ENCODE measurements around the gene UST. TPM values are rescaled to one million over a fixed set of nuclear protein-coding genes. Genes with fewer than 3 reads are reported as not detected.

UST gene
- total RNA-seq, 1 donor from 2014 or later = 33.3 TPM

DNA sequence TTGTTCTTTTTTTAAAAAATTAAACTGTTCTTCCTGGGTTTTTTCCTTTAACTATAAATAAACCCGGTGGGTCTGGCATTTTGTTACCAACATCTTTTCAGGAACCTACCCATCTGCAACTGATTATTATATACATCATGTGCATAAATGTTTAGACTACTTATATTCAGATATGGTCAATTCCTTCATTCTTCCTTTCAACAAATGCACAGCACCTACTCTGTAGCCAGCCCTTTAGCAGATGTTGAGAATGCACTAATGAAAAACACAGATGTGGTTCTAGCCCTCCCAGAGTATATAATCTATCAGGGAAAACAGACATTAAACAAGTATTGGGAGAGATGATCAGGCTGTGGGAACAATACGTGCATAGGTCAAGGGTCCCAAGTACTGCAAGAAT lies 237.1 kb downstream of the UST start:
- H3K27me3 Mint-ChIP-seq (ENCODE audit: insufficient read depth, low read depth) = peaks cover 6% of the 10 kb centered on the region
- Histone ChIP-seq H3K27me3 (no peaks in the 10 kb centered on the region), H3K4me3 (no peak overlapping the region), H3K4me1 (peaks cover 24% of the 10 kb centered on the region), H4K20me1 (ENCODE audit: low read depth) (no peaks in the 10 kb centered on the region), H2AFZ (replicated peaks) (no peak overlapping the region), H3K36me3 (no peaks in the 10 kb centered on the region), H3F3A (ENCODE audit: low read depth) (peaks cover 5% of the 10 kb centered on the region), H3K9ac (no peak overlapping the region), H3K27ac (no peak overlapping the region), H3K79me2 (ENCODE audit: low read depth) (no peaks in the 10 kb centered on the region), H3K9me3 (ENCODE audit: low read depth) (no peaks in the 10 kb centered on the region), H3K4me2 (no peak overlapping the region)
- peaks cover 27% of the 10 kb centered on the region for H3K36me3 Mint-ChIP-seq
- H3K4me1 Mint-ChIP-seq = peaks cover 16% of the 10 kb centered on the region
- no peak for TF ChIP-seq EZH2phosphoT487 (IDR thresholded peaks at IDR 0.05)
- H3K4me3 Mint-ChIP-seq = no peak overlapping the region
- H3K9me3 Mint-ChIP-seq = peaks cover 2% of the 10 kb centered on the region
- no peak overlapping the region for H3K27ac Mint-ChIP-seq
- no peak for DNase-seq (ENCODE audit: low spot score)

DNA sequence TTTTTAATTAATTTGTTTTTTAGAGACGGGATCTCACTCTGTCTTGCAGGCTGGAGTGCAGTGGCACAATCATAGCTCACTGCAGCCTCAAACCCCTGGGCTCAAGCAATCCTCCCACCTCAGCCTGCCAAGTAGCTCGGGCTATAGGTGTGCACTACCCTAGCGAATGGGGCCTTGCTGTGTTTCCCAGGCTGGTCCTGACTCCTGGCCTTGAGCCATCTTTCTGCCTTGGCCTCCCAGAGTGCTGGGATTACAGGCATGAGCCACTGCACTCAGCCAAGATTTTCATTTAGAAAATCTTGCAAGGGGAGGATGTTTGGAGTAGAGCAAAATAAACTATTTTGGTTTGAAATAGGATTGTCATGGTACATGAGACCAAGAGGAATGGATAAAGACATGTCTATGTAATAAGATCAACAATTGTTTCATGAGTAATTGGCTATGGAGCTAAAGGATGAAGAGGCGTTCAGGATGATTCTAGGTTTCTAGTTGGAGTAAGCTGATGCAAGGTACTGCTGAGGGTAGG lies 237.8 kb downstream of the UST start:
- no peaks in the 10 kb centered on the region for H3K27me3 ChIP-seq
- H3K79me2 ChIP-seq (ENCODE audit: low read depth) = no peaks in the 10 kb centered on the region
- Mint-ChIP-seq H3K4me3 (no peak overlapping the region), H3K36me3 (peaks cover 27% of the 10 kb centered on the region), H3K27ac (no peak overlapping the region), H3K4me1 (peaks cover 16% of the 10 kb centered on the region), H3K27me3 (ENCODE audit: insufficient read depth, low read depth) (peaks cover 6% of the 10 kb centered on the region), H3K9me3 (peaks cover 2% of the 10 kb centered on the region)
- no peaks in the 10 kb centered on the region for H3K9me3 ChIP-seq (ENCODE audit: low read depth)
- no peaks in the 10 kb centered on the region for H4K20me1 ChIP-seq (ENCODE audit: low read depth)
- no peak for DNase-seq (ENCODE audit: low spot score)
- no peak overlapping the region for H3K9ac ChIP-seq
- no peak overlapping the region for H3K4me2 ChIP-seq
- H3K27ac ChIP-seq = no peak overlapping the region
- TF ChIP-seq EZH2 (IDR thresholded peaks at IDR 0.05) (no peak), EZH2phosphoT487 (IDR thresholded peaks at IDR 0.05) (no peak)
- TF ChIP-seq, protein P1, sequence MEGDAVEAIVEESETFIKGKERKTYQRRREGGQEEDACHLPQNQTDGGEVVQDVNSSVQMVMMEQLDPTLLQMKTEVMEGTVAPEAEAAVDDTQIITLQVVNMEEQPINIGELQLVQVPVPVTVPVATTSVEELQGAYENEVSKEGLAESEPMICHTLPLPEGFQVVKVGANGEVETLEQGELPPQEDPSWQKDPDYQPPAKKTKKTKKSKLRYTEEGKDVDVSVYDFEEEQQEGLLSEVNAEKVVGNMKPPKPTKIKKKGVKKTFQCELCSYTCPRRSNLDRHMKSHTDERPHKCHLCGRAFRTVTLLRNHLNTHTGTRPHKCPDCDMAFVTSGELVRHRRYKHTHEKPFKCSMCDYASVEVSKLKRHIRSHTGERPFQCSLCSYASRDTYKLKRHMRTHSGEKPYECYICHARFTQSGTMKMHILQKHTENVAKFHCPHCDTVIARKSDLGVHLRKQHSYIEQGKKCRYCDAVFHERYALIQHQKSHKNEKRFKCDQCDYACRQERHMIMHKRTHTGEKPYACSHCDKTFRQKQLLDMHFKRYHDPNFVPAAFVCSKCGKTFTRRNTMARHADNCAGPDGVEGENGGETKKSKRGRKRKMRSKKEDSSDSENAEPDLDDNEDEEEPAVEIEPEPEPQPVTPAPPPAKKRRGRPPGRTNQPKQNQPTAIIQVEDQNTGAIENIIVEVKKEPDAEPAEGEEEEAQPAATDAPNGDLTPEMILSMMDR (IDR thresholded peaks at IDR 0.05) = no peak
- H3K36me3 ChIP-seq = no peaks in the 10 kb centered on the region
- no peak overlapping the region for H3K4me3 ChIP-seq
- no peak overlapping the region for H2AFZ ChIP-seq (replicated peaks)
- peaks cover 6% of the 10 kb centered on the region for H3F3A ChIP-seq (ENCODE audit: low read depth)
- H3K4me1 ChIP-seq = peaks cover 30% of the 10 kb centered on the region

DNA sequence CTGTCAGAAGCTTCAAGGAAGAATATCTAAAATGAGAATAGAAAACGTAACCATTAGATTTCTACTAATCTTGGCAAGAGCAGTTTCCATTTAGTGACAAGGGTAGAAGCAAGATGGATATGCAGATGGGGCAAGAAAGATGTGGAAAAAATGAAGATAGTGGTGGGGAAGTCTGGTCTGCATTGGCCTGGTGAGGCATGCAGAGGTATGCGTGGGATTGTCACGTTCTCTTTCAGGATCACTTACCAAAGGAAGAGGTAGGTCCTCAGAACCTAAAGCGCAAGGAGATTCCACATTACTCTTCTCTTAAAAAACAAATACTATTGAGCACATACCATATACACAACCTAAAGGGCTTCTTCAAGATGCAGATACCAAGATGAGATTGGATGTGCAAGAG lies 238.7 kb downstream of the UST start:
- H3K4me3 ChIP-seq = no peak overlapping the region
- H3F3A ChIP-seq (ENCODE audit: low read depth) = peaks cover 9% of the 10 kb centered on the region
- H3K27ac ChIP-seq = no peak overlapping the region
- no peak for DNase-seq (ENCODE audit: low spot score)
- no peaks in the 10 kb centered on the region for H3K9me3 ChIP-seq (ENCODE audit: low read depth)
- Mint-ChIP-seq H3K4me1 (peaks cover 12% of the 10 kb centered on the region), H3K27ac (no peak overlapping the region), H3K27me3 (ENCODE audit: insufficient read depth, low read depth) (peaks cover 6% of the 10 kb centered on the region), H3K4me3 (no peak overlapping the region), H3K9me3 (peaks cover 2% of the 10 kb centered on the region), H3K36me3 (peaks cover 28% of the 10 kb centered on the region)
- H3K4me1 ChIP-seq = peaks cover 31% of the 10 kb centered on the region
- H4K20me1 ChIP-seq (ENCODE audit: low read depth) = no peaks in the 10 kb centered on the region
- H3K9ac ChIP-seq = no peak overlapping the region
- H3K36me3 ChIP-seq = no peaks in the 10 kb centered on the region
- H3K27me3 ChIP-seq = no peaks in the 10 kb centered on the region
- no peak overlapping the region for H3K4me2 ChIP-seq
- no peak overlapping the region for H2AFZ ChIP-seq (replicated peaks)
- TF ChIP-seq EZH2phosphoT487 (IDR thresholded peaks at IDR 0.05) = no peak
- TF ChIP-seq, protein P1 (IDR thresholded peaks at IDR 0.05) = no peak
- TF ChIP-seq EZH2 (IDR thresholded peaks at IDR 0.05) = no peak
- no peaks in the 10 kb centered on the region for H3K79me2 ChIP-seq (ENCODE audit: low read depth)

DNA sequence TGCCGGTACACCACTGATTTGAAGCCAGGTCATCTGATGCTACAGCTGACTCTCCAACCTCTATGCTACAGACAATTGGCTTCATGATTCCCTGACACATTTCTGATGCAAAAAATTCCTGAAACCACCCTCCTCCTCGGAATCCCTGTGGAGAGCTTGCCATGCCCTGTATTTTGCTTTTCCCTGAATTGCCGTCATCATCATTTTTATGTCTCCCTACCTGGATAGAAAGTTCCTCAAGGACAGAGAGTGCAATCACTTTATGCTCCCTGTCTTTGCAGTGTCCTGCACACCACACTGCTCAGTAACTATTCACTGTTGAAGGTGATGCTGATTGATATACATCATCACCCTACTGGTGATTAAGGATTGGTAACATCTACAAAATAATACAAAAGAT lies 239.8 kb downstream of the UST start:
- Histone ChIP-seq H3K9ac (no peak overlapping the region), H3K27me3 (no peaks in the 10 kb centered on the region), H4K20me1 (ENCODE audit: low read depth) (no peaks in the 10 kb centered on the region), H3K9me3 (ENCODE audit: low read depth) (no peaks in the 10 kb centered on the region), H3K79me2 (ENCODE audit: low read depth) (no peaks in the 10 kb centered on the region), H3K4me3 (no peak overlapping the region), H3K4me2 (no peak overlapping the region), H3K27ac (no peak overlapping the region), H3F3A (ENCODE audit: low read depth) (peaks cover 5% of the 10 kb centered on the region), H2AFZ (replicated peaks) (no peak overlapping the region), H3K4me1 (peaks cover 32% of the 10 kb centered on the region), H3K36me3 (peaks cover 2% of the 10 kb centered on the region)
- TF ChIP-seq, protein P1 (IDR thresholded peaks at IDR 0.05) = no peak
- no peak for TF ChIP-seq EZH2phosphoT487 (IDR thresholded peaks at IDR 0.05)
- no peak for TF ChIP-seq EZH2 (IDR thresholded peaks at IDR 0.05)
- Mint-ChIP-seq H3K9me3 (peaks cover 2% of the 10 kb centered on the region), H3K36me3 (peaks cover 31% of the 10 kb centered on the region), H3K4me1 (peaks cover 12% of the 10 kb centered on the region), H3K27ac (no peak overlapping the region), H3K4me3 (no peak overlapping the region), H3K27me3 (ENCODE audit: insufficient read depth, low read depth) (peaks cover 6% of the 10 kb centered on the region)
- DNase-seq (ENCODE audit: low spot score) = no peak
